Ramos (cell line): ENCODE measurements around the gene RPS6KA3.
"Not testable (repeated sequence)": the region's sequence is repeated elsewhere in the genome, so short reads cannot be mapped to it uniquely, and the experiment has no call there.

Experiments used
- in situ Hi-C: fragments of 300-500 bp; cut with MboI; formaldehyde crosslinking; loops from one replicate; pipeline ENCODE4 v1.14.3; 2022; ENCODE audit warnings: low sequenced_read_pairs; ENCODE audit not compliant: unreplicated experiment

Gene RPS6KA3

GRCh38 chrX:20265726-20266681 lies 705 bp downstream of the RPS6KA3 start:
- in situ Hi-C loops: no loop called here

- in situ Hi-C loops: no loop called here
Measured at GRCh38 chrX:20265221-20265725, 1.4 kb downstream of the RPS6KA3 start.

GRCh38 chrX:20263474-20263873 lies 3.2 kb downstream of the RPS6KA3 start:
- in situ Hi-C loops: no loop called here

DNA sequence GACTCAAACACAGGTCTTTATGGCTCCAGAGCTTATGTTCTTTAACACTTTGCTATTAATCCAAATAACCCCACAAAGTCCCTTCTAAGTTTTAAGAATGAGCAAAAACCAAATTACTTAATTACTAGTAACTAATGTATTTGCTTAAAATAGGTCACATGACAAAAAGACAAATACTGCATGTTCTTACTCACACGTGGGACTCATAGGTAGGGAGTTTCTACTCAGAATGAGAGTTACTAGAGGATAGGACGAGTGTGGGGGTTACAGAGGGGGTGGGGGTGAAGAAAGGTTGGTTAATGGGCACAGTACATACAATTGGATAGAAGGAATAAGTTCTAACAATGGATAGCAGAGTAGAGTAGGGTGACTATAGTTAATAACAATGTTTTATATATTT lies 5.8 kb downstream of the RPS6KA3 start:
- in situ Hi-C loops: no loop called here

GRCh38 chrX:20254712-20255299 lies 11.9 kb downstream of the RPS6KA3 start:
- in situ Hi-C loops: no loop called here

- in situ Hi-C loops: no loop called here
Measured at GRCh38 chrX:20253232-20253543, 13.5 kb downstream of the RPS6KA3 start.

DNA sequence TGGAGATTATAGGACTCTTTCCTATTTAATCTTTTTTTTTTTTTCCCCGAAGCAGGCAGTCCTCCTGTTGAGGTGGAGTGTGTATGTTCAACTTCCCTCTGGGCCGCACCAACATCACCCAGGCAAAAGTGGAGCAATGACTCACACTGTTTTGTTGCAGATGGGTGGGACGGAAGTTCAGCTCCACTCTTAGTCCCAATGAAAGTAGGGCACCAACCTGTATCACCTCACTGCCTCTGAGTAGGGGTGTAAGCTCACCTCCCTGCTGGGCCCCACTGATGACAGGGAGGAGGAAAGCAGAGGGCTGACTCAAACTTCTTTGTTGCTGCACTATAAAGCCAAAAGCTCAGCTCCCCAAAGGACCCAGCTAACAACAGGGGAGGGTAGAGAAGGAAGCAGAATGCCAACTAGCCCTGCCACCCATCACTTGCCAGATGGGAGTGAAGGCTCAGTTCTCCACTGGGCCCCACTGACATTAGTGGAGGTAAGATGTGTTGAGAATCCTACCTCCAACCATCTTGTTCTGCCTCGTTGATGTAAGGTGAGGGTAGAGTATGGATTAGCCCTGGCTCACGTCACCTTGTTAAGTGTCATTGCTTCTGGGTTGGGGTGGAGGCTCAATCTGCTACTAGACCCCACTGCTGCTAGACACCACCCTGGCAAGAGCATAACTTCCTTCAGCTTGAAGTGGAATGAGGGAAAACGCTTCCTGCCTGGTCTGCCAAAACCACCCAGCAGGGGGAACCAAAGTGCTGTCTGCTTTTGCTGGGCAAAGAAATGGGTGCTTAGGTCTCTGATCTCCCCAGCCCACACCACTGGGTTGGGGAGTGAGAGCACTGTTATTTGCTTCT lies 14.1 kb downstream of the RPS6KA3 start:
- in situ Hi-C loops: no loop called here

DNA sequence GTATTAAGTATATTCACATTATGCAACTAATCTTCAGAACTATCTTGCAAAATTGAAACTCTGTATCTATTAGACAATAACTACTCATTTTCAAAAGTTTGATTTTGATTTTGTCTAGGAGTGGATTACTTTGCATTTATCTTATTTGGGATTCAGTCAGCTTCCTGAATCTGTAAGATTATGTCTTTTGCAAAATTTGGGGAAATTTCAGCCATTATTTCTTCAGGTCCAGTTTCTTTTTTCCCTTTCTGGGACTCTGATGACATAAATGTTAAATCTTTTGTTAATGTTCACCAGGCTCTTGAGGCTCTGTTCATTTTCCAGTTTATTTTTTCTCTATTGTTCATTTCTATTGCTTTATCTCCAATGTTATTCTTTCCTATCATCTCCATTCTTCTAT lies 15.0 kb downstream of the RPS6KA3 start:
- in situ Hi-C loops: no loop called here

DNA sequence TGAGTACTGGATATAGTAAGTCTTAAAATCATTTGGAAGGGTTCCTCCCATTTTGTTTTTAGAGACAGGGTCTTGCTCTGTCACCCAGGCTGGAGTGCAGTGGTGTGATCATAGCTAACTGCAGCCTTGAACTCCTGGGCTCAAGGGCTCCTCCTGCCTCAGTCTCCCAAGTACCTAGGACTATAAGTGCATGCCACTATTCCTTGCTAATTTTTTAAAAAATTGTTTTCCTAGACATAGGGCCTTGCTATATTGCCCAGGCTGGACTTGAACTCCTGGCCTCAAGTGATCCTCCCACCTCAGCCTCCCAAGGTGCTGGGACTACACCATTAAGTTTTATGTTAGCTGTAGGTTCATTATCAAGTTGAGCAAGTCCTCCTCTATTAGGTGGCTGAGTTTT lies 16.6 kb downstream of the RPS6KA3 start:
- in situ Hi-C loops: not testable (repeated sequence)

- in situ Hi-C loops: loop anchor here (10.0 kb wide), 1 partner anchor 196 kb away; no protein-coding TSS in a partner anchor
Measured at GRCh38 chrX:20248592-20249192, 18.0 kb downstream of the RPS6KA3 start.

GRCh38 chrX:20244931-20245330 lies 21.8 kb downstream of the RPS6KA3 start:
- in situ Hi-C loops: loop anchor here (10.0 kb wide), 1 partner anchor 200 kb away; no protein-coding TSS in a partner anchor

DNA sequence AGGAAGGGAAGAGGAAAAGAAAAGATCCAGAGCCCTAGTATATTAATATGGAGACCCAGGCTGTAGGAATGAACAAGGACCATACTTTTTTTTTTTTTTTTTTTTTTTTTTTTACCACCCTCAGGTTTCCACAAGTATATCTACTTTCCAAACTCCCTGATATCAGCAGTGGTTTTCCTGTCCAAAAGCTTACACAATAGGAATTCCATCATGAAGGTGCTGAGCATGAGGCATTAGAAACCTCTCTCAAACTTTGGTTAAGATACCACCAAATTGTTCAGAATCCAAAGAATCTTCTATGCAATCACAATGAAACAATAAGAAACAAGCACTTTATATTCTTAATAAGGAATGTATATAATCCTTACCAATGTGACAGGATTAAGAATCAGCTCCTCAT lies 26.5 kb downstream of the RPS6KA3 start:
- in situ Hi-C loops: loop anchor here (10.0 kb wide), 1 partner anchor 205 kb away; no protein-coding TSS in a partner anchor

GRCh38 chrX:20237864-20238263 lies 28.8 kb downstream of the RPS6KA3 start:
- in situ Hi-C loops: no loop called here

GRCh38 chrX:20235755-20236154 lies 31.0 kb downstream of the RPS6KA3 start:
- in situ Hi-C loops: no loop called here

DNA sequence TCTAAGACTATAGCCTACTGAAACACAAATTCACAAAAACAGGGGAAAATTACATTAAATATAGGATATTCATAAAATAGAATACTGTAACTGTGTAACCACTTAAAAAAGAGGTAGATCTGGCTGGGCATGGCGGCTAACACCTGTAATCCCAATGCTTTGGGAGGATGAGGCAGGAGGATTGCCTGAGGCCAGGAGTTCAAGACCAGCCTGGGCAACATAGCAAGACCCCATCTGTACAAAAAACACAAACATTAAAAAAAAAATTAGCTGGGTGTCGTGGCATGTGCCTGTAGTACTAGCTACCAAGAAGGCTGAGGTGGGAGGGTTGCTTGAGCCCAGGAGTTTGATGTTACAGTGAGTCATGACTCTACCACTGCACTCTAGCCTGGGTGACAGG lies 33.4 kb downstream of the RPS6KA3 start:
- in situ Hi-C loops: no loop called here

- in situ Hi-C loops: no loop called here
Measured at GRCh38 chrX:20231598-20231997, 35.1 kb downstream of the RPS6KA3 start.

DNA sequence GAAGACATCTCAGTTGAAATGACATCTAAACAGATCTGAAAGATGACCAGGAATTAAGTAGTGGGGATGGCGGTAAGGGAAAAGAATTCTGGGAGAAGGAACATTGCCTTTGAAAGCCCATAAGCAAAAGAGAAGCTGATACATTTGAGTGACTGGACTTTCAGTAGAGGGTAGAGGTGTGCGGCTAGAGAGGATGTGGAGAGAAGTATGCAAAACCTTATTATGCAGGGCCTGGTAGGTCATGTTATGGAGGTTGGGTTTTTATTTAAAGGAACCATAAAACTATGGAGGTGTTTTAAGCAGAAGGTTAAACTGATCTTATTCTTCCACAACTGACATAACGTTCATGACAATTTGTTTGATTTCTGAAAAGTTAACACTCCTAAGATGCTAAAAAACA lies 36.3 kb downstream of the RPS6KA3 start:
- in situ Hi-C loops: no loop called here

DNA sequence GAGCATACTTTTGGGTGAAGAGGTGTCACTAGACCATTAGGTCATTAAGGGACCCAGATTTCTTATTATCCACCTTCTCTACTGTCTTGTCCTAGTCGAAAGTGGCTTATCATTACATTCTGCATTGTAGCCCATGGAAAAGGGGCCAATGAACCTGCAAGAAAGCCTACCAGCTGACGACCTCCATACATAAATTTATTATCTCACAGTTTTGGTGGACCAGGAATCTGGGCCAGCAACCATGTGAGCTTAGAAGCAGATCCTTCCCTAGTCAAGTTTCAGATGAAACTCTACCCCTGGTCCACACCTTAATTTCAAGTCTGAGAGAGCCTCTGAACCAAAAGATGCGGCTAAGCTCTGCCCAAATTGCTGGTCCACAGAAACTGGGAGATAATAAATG lies 37.6 kb downstream of the RPS6KA3 start:
- in situ Hi-C loops: no loop called here

DNA sequence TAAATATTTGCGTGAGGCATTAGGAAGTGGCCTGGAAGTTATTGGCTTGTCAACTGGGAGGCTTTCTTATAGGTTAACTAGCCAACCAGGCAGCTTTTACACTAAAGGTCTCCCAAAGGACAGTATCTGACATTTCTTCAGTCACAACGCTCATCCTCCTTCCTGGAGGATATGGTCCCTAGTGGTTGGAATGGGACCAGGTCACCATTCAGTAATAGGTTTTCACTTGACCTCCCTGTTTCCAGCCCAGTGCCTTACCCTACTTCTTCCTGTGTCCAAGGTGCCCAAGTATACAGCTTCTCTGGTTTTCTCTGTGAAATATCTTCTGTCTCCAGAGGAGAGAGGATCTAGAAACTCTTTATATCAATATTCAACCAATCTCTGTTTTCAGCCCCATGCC lies 38.5 kb downstream of the RPS6KA3 start:
- in situ Hi-C loops: no loop called here

DNA sequence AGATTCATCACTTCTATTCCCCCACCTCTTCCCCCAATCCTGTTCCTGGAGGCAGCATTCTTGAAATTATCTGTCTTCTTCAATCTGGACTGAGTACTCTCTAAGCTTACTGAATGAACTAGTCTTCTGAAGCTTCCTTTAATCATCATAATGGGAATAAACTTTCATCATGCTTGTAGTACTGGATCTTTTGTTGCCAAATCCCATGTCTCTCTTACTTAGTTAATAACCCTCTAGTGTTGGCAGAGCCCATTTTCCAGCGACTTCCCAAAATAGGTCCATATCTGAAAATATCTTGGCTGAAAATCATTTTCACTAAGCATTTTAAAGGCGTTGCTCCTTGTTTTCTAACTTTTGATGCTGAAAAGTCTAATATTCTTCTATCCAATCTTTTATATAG lies 39.6 kb downstream of the RPS6KA3 start:
- in situ Hi-C loops: no loop called here
